ENCODE results near the gene KCTD18. TPM values are rescaled to one million over a fixed set of nuclear protein-coding genes. Genes with fewer than 3 reads are reported as not detected.

Gene KCTD18
- total and polyA plus RNA-seq, 2 of the 8 experiments (the other 6 are each of a cell fraction or from before 2014, with no cell fraction given), result 1.6 to 3.1 TPM

DNA sequence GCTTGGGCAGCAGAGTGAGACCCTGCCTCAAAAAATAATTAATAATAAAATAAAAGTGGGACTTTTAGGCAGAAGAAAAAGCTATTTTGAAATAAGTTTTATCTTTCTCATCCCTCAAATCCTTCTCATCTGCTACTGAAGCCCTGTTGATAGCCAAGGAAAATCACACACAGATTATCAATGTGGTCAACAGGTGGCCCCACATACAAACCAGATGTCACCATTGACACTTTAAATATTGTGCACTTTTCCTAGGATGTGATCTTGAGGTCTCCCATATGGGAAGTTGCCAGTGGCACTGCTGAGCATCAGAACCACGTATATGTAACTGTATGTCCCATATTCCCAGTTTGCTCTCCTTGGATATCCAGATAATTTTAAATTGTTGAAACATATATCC is 64.6 kb downstream of the KCTD18 start (continued):
- TF ChIP-seq EZH2 (IDR thresholded peaks at IDR 0.05; ENCODE audit: low read depth, low read length, severe bottlenecking) (no peak), SIN3A (conservative IDR thresholded peaks at IDR 0.05 in 1 of 2, IDR thresholded peaks at IDR 0.05 in 1 of 2; ENCODE audit: low read depth in 1 of 2, low read length in 2 of 2) (no peak), SIRT6 (IDR thresholded peaks at IDR 0.05; ENCODE audit: low read length) (no peak), GABPA (IDR thresholded peaks at IDR 0.05; ENCODE audit: borderline replicate concordance, insufficient read depth, low read length) (no peak)
- TF ChIP-seq, protein P1, sequence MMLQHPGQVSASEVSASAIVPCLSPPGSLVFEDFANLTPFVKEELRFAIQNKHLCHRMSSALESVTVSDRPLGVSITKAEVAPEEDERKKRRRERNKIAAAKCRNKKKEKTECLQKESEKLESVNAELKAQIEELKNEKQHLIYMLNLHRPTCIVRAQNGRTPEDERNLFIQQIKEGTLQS (IDR thresholded peaks at IDR 0.05; ENCODE audit: insufficient read depth, low read depth, low read length), result no peak
